Adrenal gland (tissue), 5 donors: ENCODE results near the gene PCSK4.

Source experiments
- CTCF ChIP-seq, 6 experiments: fragments of 450-650 bp in 4 of 6; fragments of 200-600 bp in 2 of 6; sonication (generic) in 1 of 6; IDR thresholded peaks; 1 replicate in 5 of 6; 2 replicates in 1 of 6; pipeline versions ENCODE4 v1.5.1 to v1.8.0; 2016 to 2021; ENCODE audit warnings: antibody characterized with exemption in 6 of 6, mild to moderate bottlenecking in 2 of 6, moderate library complexity in 1 of 6
- POLR2A ChIP-seq, 2 donors: fragments of 450-650 bp; IDR thresholded peaks; one replicate each; pipeline ENCODE4 v1.6.1; 2017; ENCODE audit warnings: antibody characterized with exemption in 2 of 2, mild to moderate bottlenecking in 2 of 2, moderate library complexity in 1 of 2
- donor health status: DM: no; HTN: no; CAD: no.

GRCh38 chr19:1491849-1492170, 1.7 kb upstream of the PCSK4 start:
- TF ChIP-seq CTCF (IDR thresholded peaks at IDR 0.05) (no peak), POLR2A (IDR thresholded peaks at IDR 0.05) (no peak)
